GM10847 (cell line): ENCODE results near the gene TOR2A.

Source experiments
- POLR2A ChIP-seq: IDR thresholded peaks from 2 replicates; pipeline ENCODE4 v1.6.1; 2011; ENCODE audit not compliant: insufficient read length; ENCODE audit errors: extremely low read depth

Gene TOR2A

DNA sequence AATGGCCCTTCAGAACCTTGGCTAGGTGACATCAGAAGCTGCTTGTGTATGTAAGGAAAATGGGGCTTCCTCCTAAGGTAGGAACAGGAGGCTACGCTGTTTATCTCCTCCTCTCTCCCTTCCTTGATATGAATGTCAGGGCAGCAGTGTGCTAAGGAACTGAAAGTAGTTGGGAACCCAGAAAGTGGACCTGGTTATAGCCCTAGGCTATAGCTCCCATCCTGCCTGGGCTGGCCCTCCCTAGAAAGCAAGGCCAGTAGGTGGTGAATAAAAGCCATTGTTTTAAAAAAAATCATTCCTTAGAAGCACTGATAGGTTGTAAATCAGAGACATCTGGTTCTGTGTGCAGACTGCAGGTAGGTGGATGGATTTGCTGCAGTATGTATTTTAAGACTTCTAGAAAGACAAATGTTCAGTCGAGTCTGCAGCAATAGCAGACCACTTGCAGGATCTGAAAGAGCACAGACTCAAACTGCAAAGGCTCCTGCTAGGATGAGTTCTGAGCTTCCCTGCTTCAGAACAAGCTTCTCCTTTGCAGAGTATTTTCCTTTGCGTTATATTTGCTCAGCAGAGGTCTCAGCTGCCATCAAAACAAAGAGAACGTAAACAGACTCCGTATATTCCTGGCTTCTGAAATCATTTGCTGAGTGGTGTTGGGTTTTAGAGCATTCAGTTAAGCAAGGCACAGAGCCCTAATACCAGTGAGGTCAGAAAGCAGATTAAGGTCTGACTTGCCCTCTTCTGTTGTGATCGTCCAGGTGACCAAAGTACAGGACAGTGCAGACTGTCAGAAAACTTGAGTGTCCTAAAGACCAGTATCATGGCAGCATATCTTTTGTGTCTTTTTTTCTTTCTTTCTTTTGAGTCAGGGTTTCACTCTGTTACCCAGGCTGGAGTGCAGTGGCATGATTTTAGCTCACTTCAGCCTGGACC is 48.4 kb downstream of the TOR2A start:
- TF ChIP-seq POLR2A = no peak

DNA sequence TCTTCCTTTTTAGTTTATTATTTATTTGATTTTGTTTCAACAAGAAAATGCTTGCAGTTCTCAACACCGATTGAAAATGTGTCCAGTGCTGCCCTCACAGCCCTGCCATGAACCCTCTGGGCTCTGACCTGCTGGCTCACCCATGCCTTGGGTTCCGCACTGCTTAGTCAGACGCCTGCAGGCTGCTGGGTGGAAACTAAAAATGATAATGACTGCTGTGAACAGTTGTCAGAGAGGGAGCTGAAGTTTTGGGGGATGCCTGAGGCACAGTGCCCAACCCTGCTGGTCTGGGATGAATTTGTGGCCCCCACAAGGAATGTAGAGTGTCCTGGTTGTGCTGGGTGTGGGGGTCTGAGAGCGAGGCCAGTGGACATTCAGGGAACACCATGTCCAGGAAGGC is 50.5 kb downstream of the TOR2A start:
- TF ChIP-seq POLR2A = no peak

DNA sequence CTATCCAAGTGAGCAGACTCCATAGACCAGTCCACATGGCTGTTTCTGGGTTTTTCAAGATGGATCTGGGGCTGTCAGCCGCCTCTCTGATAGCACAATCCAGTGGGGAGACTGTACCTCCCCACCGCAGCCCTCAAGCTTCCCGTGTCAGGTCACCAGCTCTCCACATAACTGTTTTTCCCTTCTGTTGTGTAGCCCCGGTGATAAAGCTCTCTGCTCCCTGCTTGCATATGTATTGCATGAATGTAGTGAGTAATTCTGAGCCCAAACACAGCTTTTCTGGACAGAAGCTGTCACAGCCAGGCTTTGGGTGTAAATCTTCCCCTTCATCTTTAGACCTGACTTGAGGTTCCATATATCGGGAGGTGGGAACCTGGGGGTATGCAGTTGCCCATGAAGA is 51.4 kb downstream of the TOR2A start:
- TF ChIP-seq POLR2A = no peak

DNA sequence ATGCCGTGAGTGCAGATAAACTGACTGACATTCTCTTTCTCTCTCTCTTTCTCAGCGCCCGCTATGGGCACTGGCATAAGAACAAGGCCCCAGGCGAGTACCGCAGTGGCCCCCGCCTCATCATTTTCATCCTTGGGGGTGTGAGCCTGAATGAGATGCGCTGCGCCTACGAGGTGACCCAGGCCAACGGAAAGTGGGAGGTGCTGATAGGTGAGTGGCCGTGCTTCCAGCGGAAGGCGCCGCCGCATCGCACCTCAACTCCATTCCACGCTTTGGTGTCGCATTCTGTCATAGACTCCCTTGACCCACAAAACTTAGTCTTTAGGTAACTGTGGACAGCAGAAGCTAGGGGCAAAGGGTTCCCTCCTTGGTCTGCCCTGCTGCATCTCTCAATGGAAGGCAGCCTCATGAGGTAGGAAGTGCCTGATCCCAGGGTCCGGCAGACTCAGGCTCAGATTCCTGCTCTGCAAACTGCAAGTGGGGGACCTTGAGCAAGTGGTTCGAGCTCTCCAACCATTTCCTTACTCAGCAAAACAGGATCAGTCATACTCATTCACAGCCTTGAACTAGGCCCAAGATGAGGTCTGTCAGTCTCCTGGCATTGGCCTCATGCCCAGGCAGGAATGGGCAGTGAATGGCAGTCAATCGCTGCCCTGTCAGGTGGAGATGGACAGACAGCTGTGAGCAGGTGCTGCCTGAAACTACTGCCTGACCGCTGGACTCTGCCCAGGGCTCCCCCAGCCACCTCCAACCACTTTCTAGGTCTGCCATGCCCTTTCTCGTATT is 52.5 kb downstream of the TOR2A start:
- no peak for TF ChIP-seq POLR2A
